ENCODE results near the gene PER2. TPM values are rescaled to one million over a fixed set of nuclear protein-coding genes. Genes with fewer than 3 reads are reported as not detected.
A peak's percentile ranks its signal among the peaks of the same experiment; 100 is the strongest.

The PER2 gene
- total RNA-seq, 4 donors from 2014 or later = 8.2 to 18.6 (median 9.8) TPM

DNA sequence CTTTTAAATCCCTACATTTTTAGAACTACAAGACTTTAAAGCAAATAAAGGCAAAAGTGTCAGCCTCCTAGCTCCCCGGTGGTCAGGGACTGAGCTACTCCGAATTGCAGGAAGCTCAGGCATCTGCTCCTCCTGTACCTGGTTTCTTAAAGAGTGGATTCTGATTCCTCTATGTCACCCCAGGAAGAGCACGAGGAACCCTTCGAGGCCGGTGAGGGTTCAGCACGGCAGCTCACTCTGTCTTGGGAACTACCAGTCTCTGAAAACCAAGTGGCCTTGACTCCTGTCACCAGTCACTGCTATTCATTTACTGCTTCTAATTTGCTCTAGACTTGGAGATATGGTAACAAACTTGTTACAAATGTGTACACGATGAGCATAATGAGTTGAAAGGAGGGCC, 2.3 kb downstream of the PER2 start:
- WGBS, 2 donors = 39 to 46% methylated on average over 7 of the region's 7 CpGs
- H3K9me3 ChIP-seq = no peaks in the 10 kb centered on the region
- H3K36me3 ChIP-seq = no peaks in the 10 kb centered on the region
- H3K27ac ChIP-seq = peak overlapping the region; percentile 86 to 97 (median 94)
- no peak overlapping the region for H3K4me3 ChIP-seq
- no peak for TF ChIP-seq CTCF (IDR thresholded peaks at IDR 0.05)
- no peak for TF ChIP-seq POLR2A (IDR thresholded peaks at IDR 0.05)
- TF ChIP-seq EP300 (IDR thresholded peaks at IDR 0.05) = no peak
- no peak for DNase-seq (ENCODE audit: low spot score in 2 of 2)
- H3K27me3 ChIP-seq = no peaks in the 10 kb centered on the region
- peaks cover 0 to 80% (median 35%) of the 10 kb centered on the region in 4 donors for H3K4me1 ChIP-seq

DNA sequence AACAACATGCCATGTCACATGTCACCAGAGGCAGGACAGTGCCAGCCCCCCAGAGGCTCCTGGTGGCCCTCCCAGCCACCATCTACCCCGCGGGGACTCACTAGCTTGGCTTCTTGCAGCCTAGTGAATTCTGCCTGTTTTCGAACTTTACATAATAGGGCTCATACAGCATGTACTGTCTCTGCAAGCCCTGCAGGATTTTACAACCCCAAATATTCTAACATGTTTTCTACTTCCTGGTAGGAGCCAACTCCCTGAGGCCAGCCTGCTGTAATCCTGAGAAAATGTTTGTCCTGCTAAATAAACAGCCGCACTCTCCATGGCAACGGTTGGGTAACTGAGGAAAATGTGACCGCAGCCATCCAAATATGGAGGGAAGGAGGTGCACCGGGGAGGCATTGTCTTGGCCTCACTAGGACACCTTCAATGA, 2.7 kb downstream of the PER2 start:
- TF ChIP-seq CTCF (IDR thresholded peaks at IDR 0.05) = peak in 2 of 5 experiments; percentile 29 to 42
- TF ChIP-seq POLR2A (IDR thresholded peaks at IDR 0.05) = no peak
- TF ChIP-seq EP300 (IDR thresholded peaks at IDR 0.05) = peak; percentile 76 to 87
- Histone ChIP-seq H3K9me3 (no peaks in the 10 kb centered on the region), H3K27me3 (no peaks in the 10 kb centered on the region), H3K36me3 (no peaks in the 10 kb centered on the region), H3K27ac (peak overlapping the region; percentile 86 to 97 (median 94)), H3K4me3 (no peak overlapping the region), H3K4me1 (peaks cover 0 to 77% (median 35%) of the 10 kb centered on the region in 4 donors)
- peak; percentile 90 to 97 for DNase-seq (ENCODE audit: low spot score in 2 of 2)
- 38 to 46% methylated on average over 7 of the region's 7 CpGs for WGBS, 2 donors

GRCh38 chr2:238284802-238285515, 3.5 kb downstream of the PER2 start:
- H3K4me1 ChIP-seq = peaks cover 0 to 76% (median 35%) of the 10 kb centered on the region in 4 donors
- H3K9me3 ChIP-seq = no peaks in the 10 kb centered on the region
- H3K27me3 ChIP-seq = no peaks in the 10 kb centered on the region
- no peaks in the 10 kb centered on the region for H3K36me3 ChIP-seq
- TF ChIP-seq POLR2A (IDR thresholded peaks at IDR 0.05) = no peak
- no peak for TF ChIP-seq CTCF (IDR thresholded peaks at IDR 0.05)
- no peak for TF ChIP-seq EP300 (IDR thresholded peaks at IDR 0.05)
- H3K4me3 ChIP-seq = no peak overlapping the region
- DNase-seq (ENCODE audit: low spot score in 2 of 2) = no peak
- H3K27ac ChIP-seq = peak overlapping the region in 3 of 4 donors; percentile 93 to 97 (median 96)
- 77 to 80% methylated on average over 10 to 11 of the region's 11 CpGs for WGBS, 2 donors

GRCh38 chr2:238282861-238283738, 5.3 kb downstream of the PER2 start:
- TF ChIP-seq CTCF (IDR thresholded peaks at IDR 0.05) = no peak
- TF ChIP-seq EP300 (IDR thresholded peaks at IDR 0.05) = no peak
- no peak for TF ChIP-seq POLR2A (IDR thresholded peaks at IDR 0.05)
- H3K4me3 ChIP-seq = no peak overlapping the region
- 89 to 94% methylated on average over 17 of the region's 17 CpGs for WGBS, 2 donors
- H3K27me3 ChIP-seq = no peaks in the 10 kb centered on the region
- no peak overlapping the region for H3K27ac ChIP-seq
- DNase-seq (ENCODE audit: low spot score in 2 of 2) = no peak
- H3K9me3 ChIP-seq = no peaks in the 10 kb centered on the region
- H3K36me3 ChIP-seq = no peaks in the 10 kb centered on the region
- peaks cover 0 to 85% (median 32%) of the 10 kb centered on the region in 4 donors for H3K4me1 ChIP-seq
